GM19452 (cell line): ENCODE measurements around the gene IL22RA1.

Source experiments
- ATAC-seq: cut with Tn5 transposase; IDR thresholded peaks from one replicate; pipeline ENCODE4 v1.9.1; 2021; ENCODE audit not compliant: unreplicated experiment

Gene IL22RA1

GRCh38 chr1:24081190-24081589 lies 61.8 kb downstream of the IL22RA1 start:
- no peak for ATAC-seq

DNA sequence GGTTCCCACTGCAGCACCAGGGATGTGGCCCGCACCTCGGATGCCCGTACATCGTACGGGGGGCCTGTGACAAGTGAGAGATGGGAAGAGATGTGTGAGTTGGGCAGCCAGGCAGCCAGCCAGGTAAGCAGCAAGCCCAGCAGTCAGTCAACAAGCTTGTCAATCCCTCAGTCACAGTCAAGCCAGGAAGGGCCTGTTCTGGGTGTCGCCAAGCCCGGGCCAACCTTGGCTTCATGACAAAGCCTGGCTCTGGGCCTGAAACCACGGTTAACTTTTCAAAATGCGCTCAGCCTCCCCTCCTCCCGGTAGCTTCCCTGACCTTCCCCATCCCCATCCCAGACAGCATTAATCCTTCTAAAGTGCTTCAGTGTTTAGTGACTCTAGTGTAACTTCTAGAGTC lies 62.8 kb downstream of the IL22RA1 start:
- ATAC-seq, result no peak

DNA sequence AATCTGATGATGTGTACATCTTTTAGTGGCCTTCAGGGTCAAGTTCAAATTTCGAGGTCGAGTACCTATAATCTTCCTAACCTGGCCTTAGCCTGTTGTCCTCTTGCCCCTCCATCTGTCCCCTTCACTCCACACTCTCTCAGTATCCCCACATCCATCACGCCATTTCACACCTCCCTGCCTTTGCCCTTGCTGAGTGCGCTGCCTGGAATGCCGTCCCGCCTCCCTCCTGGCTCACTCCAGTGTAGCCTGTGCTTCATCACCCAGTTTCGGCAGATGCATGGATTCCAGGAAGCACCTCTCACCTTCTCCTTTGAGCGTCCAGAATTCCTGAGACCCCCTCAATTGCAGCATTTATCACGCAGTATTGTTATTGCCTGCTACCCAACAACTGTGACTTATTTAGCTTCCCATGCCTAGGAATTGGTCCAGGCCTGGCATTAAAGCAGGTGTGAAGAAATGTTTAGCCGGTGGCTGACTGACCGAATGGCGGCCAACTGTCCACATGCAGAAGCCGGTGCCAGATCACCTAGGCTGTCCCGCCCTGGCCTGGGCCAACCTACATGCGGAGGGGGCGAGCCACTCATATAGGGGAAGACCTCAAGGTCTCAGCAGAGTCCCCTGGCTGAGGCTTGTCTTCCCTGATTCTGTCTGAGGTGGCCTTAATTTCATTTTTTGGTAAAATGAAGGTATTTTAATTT lies 65.5 kb downstream of the IL22RA1 start:
- no peak for ATAC-seq

- no peak for ATAC-seq
These were observed 67.0 kb downstream of the IL22RA1 start for GRCh38 chr1:24075946-24076345.

DNA sequence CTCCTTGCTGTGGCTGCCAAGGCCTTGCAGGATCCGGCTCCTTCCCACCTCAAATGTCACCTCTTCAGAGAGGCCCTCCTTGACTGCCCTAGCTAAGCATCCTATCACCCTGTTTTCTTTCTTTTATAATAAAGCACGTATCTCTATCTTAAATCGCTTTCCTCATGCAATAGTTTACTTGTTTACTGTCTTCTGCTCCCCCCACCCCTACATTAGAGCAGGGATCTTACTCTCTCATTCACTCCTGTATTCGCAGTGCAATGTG lies 67.4 kb downstream of the IL22RA1 start:
- no peak for ATAC-seq

GRCh38 chr1:24074817-24075589 lies 67.9 kb downstream of the IL22RA1 start:
- no peak for ATAC-seq

- ATAC-seq, result no peak
These were observed 68.7 kb downstream of the IL22RA1 start for GRCh38 chr1:24074196-24074595.

DNA sequence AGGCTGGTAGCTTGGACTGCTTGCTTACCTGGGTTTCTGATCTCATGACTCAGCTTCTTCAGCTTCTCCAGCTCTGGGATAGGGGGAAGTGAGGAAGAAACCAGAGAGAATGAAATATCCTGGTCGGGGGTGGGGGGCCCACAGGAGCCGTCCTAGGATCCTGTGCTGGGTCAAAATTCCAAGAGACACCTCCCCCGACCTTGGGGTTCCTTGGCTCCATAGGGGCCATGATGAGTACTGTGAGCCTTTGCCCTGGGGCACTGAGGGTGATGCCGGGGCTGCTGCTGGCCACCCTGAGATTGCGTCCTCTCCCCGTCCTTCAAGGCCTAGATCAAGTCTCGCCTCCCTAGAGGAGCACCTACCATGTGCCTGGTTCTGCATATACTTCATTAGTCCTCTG lies 71.0 kb downstream of the IL22RA1 start:
- ATAC-seq, result no peak

DNA sequence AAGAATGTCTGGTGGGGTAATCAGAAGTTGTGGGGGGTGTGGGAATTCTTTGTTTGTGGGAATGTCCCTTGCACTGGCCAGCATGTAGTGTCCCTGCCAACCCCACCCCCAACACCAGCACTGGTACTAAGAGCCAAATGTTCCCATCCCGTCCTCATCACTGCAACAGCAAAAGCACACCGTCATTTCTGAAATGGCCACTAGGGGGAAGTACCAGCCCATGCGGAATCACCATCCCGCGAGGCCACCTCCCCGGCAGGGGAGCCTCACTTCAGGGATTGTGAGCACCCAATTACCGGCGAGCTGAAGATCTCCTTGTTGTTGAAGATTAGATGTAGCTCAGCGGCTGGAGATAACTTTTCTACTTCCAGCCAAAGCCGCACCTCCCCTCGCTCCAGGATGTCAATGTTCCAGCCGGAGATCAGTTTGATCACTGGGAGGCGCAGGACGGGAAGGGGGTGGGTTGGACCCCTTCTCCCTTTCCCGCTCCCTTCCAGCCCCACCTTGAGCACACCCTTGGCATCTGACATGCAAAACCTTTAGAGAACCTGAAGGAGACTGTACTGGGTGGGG lies 72.0 kb downstream of the IL22RA1 start:
- no peak for ATAC-seq

- no peak for ATAC-seq
These were observed 73.1 kb downstream of the IL22RA1 start for GRCh38 chr1:24069817-24070216.
